NCI-H2196 (cell line): ENCODE measurements around the gene TUBGCP3.

Source experiments
- DNase-seq: peaks from one replicate; lab custom pipeline; 2025; ENCODE audit not compliant: unreplicated experiment; lab: John Stamatoyannopoulos, UW

TUBGCP3 gene

GRCh38 chr13:112444416-112445399 lies 143.2 kb downstream of the TUBGCP3 start:
- no peak for DNase-seq

- peak; percentile 67 for DNase-seq
These were observed 144.0 kb downstream of the TUBGCP3 start for GRCh38 chr13:112443995-112444311.

- no peak for DNase-seq
These were observed 144.6 kb downstream of the TUBGCP3 start for GRCh38 chr13:112443191-112443994.

- no peak for DNase-seq
These were observed 145.4 kb downstream of the TUBGCP3 start for GRCh38 chr13:112442483-112443090.

DNA sequence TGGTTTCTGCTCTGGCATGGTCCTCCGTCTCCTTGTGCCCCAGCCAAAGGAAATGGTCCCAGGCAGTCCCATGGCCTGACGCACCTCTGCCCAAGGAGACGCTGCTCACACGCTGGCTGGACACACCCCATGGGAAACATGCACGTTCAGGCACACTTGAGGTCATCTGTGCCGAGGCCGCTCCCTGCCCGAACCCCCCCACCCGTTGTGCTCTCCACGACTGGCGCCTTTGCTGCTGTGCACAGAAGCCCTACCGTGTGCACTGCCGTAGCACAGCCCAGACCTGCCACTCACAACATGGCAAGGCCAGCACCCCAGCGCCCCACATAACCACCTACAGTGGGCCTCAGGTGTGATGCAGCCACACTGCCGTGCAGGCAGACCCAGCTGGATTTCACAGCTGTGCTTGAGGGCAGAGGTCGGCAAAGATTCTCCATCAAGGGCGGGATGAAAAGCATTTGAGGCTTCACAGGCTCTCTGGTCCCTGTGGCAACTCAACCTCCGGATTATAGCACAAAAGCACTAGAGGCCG lies 146.1 kb downstream of the TUBGCP3 start:
- DNase-seq: no peak

DNA sequence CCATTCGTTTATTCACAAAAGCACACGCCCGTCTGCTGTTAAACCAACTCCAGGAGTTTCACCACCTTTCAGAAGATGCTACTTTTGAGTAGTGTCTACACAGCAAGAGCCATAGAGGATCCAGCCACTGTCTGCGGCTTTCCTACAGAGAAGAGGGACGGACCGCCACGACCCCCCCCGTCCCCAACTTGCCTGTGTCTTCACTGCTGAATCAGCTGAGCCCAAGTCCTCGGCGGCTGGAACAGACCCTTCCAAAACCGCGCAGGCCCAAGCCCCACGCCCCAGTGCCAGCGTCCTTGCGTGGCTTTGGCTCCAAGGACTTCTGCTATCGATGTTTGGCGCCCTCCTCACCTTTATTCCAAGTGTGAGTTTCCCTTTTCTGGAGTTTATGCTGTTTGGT lies 146.7 kb downstream of the TUBGCP3 start:
- no peak for DNase-seq

GRCh38 chr13:112438515-112438914 lies 149.4 kb downstream of the TUBGCP3 start:
- no peak for DNase-seq

DNA sequence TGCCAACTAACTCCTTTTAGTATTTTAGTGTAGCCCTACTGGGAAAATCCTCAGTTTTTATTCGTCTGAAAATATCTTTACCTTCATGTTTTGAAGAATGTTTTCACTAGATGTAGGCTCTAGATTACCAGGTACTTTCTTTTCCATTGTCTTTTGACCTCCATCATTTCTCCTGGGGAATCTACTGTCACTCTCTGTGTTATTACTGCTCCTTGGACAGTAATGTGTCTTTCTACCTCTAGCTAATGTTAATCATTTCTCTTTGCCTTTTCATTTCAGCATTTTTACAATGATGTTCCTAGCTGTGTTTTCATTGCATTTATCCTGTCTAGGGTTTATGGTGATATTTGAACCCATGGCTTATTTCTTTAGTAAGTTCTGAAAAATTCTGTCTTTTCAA lies 149.9 kb downstream of the TUBGCP3 start:
- no peak for DNase-seq

GRCh38 chr13:112435973-112436372 lies 152.0 kb downstream of the TUBGCP3 start:
- DNase-seq: no peak
